Motor neuron (in vitro differentiated cells): Measurements from ENCODE around the gene KSR2. TPM values are rescaled to one million over a fixed set of nuclear protein-coding genes. Genes with fewer than 3 reads are reported as not detected.
A peak's percentile ranks its signal among the peaks of the same experiment; 100 is the strongest.

Experiments
- ATAC-seq, 8 experiments: fragments of 200-7000 bp; cut with Tn5 transposase; replicated peaks in 6 of 8; 2 replicates each; pipeline ENCODE4 v1.8.0; 2021; ENCODE audit warnings: mild to moderate bottlenecking in 8 of 8, moderate library complexity in 8 of 8
- H3K27ac ChIP-seq, 2 donors: fragments of 250-450 bp; sonication (Bioruptor Pico); 2 replicates each; pipeline ENCODE4 v1.9.0; 2021; ENCODE audit warnings: antibody characterized with exemption in 2 of 2, mild to moderate bottlenecking in 2 of 2, moderate library complexity in 1 of 2
- H3K4me1 ChIP-seq, 2 donors: fragments of 250-450 bp; sonication (Bioruptor Pico); replicated peaks in 1 of 2; 2 replicates each; pipeline ENCODE4 v1.6.1; 2021; ENCODE audit warnings: antibody characterized with exemption in 2 of 2, mild to moderate bottlenecking in 2 of 2, moderate library complexity in 1 of 2
- H3K4me3 ChIP-seq, 5 donors: fragments of 250-450 bp; sonication (Bioruptor Pico); 2 replicates each; pipeline ENCODE4 v1.9.0; 2021; ENCODE audit warnings: antibody characterized with exemption in 5 of 5, mild to moderate bottlenecking in 5 of 5, moderate library complexity in 4 of 5
- WGBS, 10 experiments: fragments of 450-650 bp; shearing (Covaris generic); methylation state at CpG; one replicate each; pipeline ENCODE4 v1.0.0; 2022; 5-methylcytosine and 5-hydroxymethylcytosine counted together
- in situ Hi-C, 9 experiments: fragments of 400-800 bp; cut with MboI; loops; one replicate each; pipeline ENCODE4 v1.15.0; 2021; ENCODE audit warnings: low sequenced_read_pairs in 9 of 9, low pct_unique_long_range_greater_than_20kb in 2 of 9; ENCODE audit not compliant: unreplicated experiment in 9 of 9
- total RNA-seq, 8 experiments: library from RNA; unstranded; fragments of 300-600 nt; gene quantifications; 2 replicates each; pipeline versions ENCODE4 v1.2.3 to v1.2.4, GENCODE V29; 2022

The KSR2 gene
- total RNA-seq, 8 experiments from 2014 or later, result 0.09 to 2.3 (median 1.0) TPM

DNA sequence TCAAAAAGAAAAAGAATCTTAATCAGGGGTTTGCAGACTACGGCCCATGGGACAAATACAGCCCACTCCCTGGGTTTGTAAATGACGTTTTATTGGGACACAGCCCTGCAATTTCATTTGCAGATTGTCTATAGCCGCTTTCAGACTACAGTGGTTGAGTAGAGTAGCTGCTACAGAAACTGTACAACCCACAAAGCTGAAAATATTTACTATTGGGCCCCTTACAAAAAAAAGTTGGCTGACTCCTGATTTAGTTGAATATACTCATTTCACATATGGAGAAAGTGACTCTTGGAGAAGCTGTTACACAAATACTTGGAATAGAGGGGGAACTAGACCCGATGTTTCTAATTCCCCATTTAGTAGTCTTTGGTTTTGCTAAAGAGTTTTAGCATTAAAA lies 444.8 kb downstream of the KSR2 start:
- ATAC-seq, result no peak
- Histone ChIP-seq H3K4me3 (no peak overlapping the region), H3K4me1 (peaks cover 15% of the 10 kb centered on the region in 2 donors), H3K27ac (no peak overlapping the region)
- WGBS, 10 experiments, result 0 to 100% (median 90%) methylated on average over 1 to 4 of the region's 4 CpGs; no CpG with 5 or more reads in 2 of the 10 experiments
- in situ Hi-C loops, result no loop called here

DNA sequence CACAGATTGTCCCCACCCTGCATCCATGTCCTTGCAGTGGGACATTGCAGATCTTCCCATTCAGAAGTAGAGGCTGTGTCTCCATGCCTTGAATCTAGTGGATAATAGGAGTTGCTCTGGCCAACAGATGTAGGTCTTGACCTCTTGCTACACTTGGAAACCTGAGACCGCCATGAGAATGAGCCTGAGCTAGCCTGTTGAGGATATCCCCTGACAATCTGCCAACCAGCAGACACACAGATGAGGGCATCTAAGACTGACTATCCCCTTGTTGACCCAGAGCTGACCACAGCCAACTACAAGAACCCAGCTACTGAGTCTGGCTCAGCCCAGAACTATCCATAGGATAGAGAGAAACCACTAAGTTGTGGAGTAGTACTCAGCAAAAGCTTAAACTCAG lies 446.2 kb downstream of the KSR2 start:
- H3K27ac ChIP-seq, result no peak overlapping the region
- in situ Hi-C loops, result no loop called here
- ATAC-seq, result no peak
- peaks cover 19 to 20% of the 10 kb centered on the region in 2 donors for H3K4me1 ChIP-seq
- 100% methylated on average over 1 of the region's 1 CpG; no CpG with 5 or more reads in 8 of the 10 experiments for WGBS, 10 experiments
- H3K4me3 ChIP-seq, result no peak overlapping the region

DNA sequence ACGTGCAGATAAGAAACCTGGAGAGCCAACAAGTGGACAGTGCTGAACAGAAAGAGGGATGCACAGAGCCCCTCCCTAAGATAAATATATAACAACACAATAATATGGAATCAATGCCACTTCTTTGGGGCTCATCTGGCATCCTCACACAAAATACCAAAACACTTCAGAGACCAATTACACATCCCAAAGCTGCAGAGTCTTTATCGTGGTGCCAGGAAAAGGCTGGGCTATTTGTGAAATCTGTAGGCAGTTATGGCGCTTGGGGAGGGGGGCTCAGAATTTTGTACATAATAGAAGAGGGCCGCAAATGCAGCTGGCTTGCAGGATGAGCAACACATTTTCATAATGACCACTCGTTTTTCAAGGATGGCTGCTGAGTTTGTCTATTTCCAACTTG lies 446.9 kb downstream of the KSR2 start:
- in situ Hi-C loops, result no loop called here
- Histone ChIP-seq H3K4me3 (no peak overlapping the region), H3K4me1 (peaks cover 16 to 22% of the 10 kb centered on the region in 2 donors), H3K27ac (no peak overlapping the region)
- ATAC-seq, result no peak
- WGBS, 10 experiments, result 0 to 87% (median 80%) methylated on average over 1 to 5 of the region's 5 CpGs; no CpG with 5 or more reads in 3 of the 10 experiments

DNA sequence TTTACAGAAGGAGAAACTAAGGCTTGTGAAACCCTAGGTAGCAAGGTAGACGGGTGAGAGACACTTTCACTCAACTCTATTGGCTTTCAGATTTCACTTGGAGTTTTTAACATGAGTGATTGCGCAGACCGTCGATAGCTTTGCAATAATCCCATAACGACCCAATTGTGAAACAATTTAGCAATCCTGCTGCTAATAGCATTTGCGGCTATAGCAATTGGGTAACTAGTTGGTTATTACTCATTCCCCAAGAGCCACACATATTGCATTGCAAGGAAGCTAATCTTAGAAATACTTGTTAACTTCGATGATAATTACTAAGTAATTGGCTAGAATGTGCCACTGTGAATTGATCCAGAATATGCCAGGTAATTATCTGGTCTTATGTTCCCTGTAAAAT lies 447.4 kb downstream of the KSR2 start:
- 0 to 100% (median 80%) methylated on average over 1 to 6 of the region's 7 CpGs; no CpG with 5 or more reads in 4 of the 10 experiments for WGBS, 10 experiments
- ATAC-seq, result no peak
- Histone ChIP-seq H3K4me1 (peaks cover 13 to 17% of the 10 kb centered on the region in 2 donors), H3K27ac (no peak overlapping the region), H3K4me3 (no peak overlapping the region)
- in situ Hi-C loops, result no loop called here

DNA sequence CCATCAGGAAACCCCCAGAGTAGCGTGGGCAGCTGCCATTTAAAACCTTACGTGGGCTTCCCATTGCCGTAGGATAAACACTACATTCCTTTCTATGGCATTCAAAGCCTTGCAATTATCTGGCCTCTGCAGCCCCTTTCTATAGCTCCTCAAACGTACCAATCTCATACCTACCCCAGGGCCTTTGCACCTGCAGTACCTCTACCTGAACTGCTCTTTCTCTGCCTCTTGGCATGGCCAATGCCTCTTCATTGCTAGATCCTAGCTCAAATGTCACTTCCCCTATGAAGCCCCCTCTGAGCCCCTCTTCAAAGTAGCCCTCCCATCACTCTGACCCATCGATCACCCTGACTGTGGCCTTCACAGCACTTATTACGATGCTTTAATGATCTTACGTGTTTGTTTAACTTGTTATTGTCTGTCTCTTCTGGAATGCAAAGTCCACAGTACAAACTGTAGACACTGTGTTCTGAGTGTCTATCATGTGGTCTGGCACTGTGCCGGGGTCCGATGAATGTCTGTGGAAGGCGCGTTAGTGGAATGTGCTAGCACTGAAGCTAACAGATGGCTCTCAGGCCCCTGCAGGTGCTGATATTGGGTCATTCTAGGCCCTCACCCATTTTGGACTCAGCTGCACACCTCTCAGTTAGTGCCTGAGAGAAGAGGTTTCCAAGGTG lies 450.1 kb downstream of the KSR2 start:
- Histone ChIP-seq H3K4me3 (no peak overlapping the region), H3K27ac (no peak overlapping the region), H3K4me1 (peaks cover 8 to 10% of the 10 kb centered on the region in 2 donors)
- in situ Hi-C loops, result no loop called here
- no peak for ATAC-seq
- 12 to 100% (median 86%) methylated on average over 1 to 7 of the region's 11 CpGs; no CpG with 5 or more reads in 1 of the 10 experiments for WGBS, 10 experiments

DNA sequence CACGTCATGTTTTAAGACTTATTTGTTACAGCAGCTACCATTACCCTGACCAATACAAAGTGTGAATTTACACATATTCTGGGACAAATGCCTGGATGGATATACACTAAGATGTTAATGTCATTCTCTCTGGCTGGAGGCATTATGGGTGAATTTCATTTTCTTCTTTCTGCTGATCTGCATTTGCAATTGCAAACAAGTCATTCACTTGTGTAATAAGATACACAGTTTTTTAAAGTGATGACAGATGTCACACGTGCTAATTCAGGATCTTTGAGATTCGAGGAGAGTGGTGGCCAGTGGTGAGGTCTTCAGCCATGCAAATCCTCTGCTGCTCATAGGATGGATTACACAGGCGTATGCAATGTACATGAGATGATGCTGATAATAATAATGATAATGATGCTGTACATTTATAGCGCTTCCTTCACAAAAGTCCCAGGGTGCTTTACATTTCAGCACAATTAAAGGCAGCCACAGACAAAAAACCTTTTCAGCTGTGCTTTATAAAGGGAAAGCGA lies 451.5 kb downstream of the KSR2 start:
- peaks cover 18 to 19% of the 10 kb centered on the region in 2 donors for H3K4me1 ChIP-seq
- in situ Hi-C loops, result no loop called here
- ATAC-seq, result peak in 3 of 8 experiments; percentile 53 to 84 (median 54)
- WGBS, 10 experiments, result 13 to 100% (median 50%) methylated on average over 1 to 6 of the region's 6 CpGs; no CpG with 5 or more reads in 1 of the 10 experiments
- no peak overlapping the region for H3K4me3 ChIP-seq
- H3K27ac ChIP-seq, result no peak overlapping the region

DNA sequence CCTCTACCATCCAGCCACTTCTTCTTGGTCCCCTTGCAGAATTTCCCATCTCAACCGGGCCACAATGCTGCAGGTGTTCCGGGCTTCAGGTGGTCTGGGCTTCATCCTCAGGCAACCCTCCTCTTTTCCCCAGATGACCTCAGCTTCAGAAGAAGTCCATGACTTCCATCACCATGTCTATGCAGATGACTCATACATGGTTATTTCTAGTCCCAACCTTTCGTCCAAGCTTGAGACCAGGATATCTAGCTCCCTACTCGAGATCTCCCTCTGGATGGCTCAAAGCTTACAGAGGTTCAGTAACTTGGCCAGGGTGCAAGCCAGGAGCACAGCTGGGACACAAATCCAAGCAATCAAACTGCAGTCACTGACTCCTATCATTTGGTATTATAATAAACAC lies 452.8 kb downstream of the KSR2 start:
- Histone ChIP-seq H3K4me3 (no peak overlapping the region), H3K4me1 (peaks cover 18 to 23% of the 10 kb centered on the region in 2 donors), H3K27ac (no peak overlapping the region)
- ATAC-seq, result no peak
- in situ Hi-C loops, result no loop called here
- WGBS, 10 experiments, result 0 to 100% (median 43%) methylated on average over 1 to 4 of the region's 4 CpGs; no CpG with 5 or more reads in 3 of the 10 experiments

DNA sequence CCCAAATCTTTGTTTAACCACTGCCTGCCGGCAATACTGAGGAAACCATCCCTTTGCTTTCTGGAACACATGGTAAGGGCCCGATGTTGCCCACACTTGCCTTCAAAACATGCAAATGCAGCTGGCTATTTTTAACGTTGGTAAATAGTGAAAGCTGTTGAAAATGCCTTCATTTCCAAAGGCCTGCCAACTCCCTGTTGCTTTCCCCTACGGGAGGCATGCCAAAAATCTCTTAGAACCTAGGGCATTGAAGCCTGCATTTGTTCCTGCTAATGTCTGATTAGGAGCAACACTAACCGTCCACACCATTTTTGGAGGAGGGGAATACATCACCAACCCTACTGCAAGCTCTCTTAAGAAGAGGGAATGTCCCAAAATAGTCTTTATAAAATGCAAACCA lies 454.8 kb downstream of the KSR2 start:
- ATAC-seq, result no peak
- in situ Hi-C loops, result no loop called here

DNA sequence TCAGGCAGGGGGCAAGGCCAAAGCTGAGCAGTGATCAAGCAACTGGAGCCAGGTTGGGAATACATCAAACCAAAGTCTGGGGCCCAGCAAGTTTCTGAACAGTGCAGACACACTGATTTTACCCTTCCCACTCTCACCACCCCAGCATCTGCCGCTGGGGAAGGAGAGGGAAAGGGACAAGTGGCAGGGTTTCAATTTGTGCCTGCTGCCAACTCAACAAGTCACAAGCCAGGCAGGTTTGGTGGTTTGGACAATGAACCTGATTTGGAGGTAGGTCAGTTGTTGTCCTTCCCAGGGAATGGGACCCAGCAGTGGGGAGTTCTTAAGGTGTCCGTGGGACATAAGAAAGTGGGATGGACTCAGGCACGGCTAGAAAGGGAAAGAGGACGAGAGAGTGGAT lies 455.4 kb downstream of the KSR2 start:
- H3K4me3 ChIP-seq, result no peak overlapping the region
- ATAC-seq, result peak in 3 of 8 experiments; percentile 27 to 64 (median 42)
- H3K27ac ChIP-seq, result no peak overlapping the region
- peaks cover 18 to 23% of the 10 kb centered on the region in 2 donors for H3K4me1 ChIP-seq
- 7 to 83% (median 70%) methylated on average over 1 to 3 of the region's 4 CpGs; no CpG with 5 or more reads in 4 of the 10 experiments for WGBS, 10 experiments
- in situ Hi-C loops, result no loop called here

More for the DNA sequence above, 454.8 kb downstream of the KSR2 start:
- no peak overlapping the region for H3K4me3 ChIP-seq
- no peak overlapping the region for H3K27ac ChIP-seq
- peaks cover 18 to 23% of the 10 kb centered on the region in 2 donors for H3K4me1 ChIP-seq
- 0 to 70% (median 25%) methylated on average over 1 to 5 of the region's 5 CpGs; no CpG with 5 or more reads in 1 of the 10 experiments for WGBS, 10 experiments

DNA sequence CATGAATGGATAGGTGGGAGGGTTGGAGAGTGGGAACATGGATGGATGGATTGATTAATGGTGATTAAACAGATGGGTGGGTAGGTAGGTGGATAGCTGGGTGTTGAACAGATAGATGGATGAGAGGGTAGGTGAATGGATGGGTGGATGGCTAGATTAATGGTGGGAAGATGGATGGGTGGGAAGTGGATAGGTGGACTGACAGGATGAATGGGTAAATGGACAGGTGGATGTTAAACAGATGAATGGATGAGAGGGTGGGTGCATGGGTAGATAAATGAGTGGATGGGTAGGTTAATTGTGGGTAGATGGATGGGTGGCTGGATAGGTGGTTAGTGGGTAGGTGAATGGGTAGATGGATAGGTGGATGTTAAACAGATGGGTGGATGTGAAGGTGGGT lies 460.3 kb downstream of the KSR2 start:
- no peak overlapping the region for H3K27ac ChIP-seq
- no peak for ATAC-seq
- in situ Hi-C loops, result no loop called here
- H3K4me3 ChIP-seq, result no peak overlapping the region
- peaks cover 12 to 18% of the 10 kb centered on the region in 2 donors for H3K4me1 ChIP-seq

DNA sequence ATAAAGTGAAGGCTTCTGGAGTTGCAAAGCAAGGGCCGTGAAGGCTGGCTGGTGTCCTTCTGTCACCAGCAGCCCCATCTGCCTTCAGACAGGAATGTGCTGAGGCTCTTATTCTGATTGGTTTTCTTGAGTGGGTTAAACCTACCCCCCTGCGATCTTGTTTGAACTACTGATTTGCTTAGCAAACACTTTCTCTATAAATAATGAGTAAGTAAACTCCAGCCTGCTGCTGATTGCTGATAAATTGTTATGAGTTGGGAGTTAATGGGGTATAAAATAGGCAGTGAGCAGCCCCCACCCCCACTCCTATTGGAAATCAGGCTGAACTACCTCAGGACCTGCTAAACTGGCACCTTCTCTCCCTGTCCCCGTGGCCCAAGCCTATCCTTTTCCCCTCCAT lies 461.2 kb downstream of the KSR2 start:
- Histone ChIP-seq H3K4me3 (no peak overlapping the region), H3K4me1 (peaks cover 6 to 11% of the 10 kb centered on the region in 2 donors), H3K27ac (no peak overlapping the region)
- in situ Hi-C loops, result no loop called here
- WGBS, 10 experiments, result 20 to 75% (median 43%) methylated on average over 1 to 2 of the region's 3 CpGs; no CpG with 5 or more reads in 3 of the 10 experiments
- ATAC-seq, result peak in 1 of 8 experiments; percentile 69

DNA sequence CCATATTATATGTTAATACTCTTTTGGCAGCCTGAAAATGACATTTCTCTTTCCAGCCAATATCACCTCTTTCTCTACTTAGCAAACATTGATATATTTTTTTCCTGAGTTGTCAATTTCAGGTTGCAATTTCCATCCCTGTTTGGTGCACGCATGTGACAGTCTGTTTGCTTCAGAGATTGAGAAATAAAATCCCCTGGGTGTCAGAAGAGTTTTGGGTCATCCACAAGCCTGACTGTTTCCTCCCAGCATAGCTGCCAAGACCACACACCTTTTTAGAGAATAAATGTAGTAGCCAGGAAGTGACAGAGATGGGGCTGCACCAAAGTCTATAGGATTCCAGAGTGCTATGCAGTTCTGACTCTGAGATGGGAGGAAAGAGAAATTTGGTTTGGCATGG lies 462.5 kb downstream of the KSR2 start:
- H3K27ac ChIP-seq, result no peak overlapping the region
- no peak for ATAC-seq
- WGBS, 10 experiments, result 0 to 100% (median 80%) methylated on average over 1 of the region's 1 CpG; no CpG with 5 or more reads in 1 of the 10 experiments
- H3K4me3 ChIP-seq, result no peak overlapping the region
- in situ Hi-C loops, result no loop called here
- peaks cover 6% of the 10 kb centered on the region in 2 donors for H3K4me1 ChIP-seq

DNA sequence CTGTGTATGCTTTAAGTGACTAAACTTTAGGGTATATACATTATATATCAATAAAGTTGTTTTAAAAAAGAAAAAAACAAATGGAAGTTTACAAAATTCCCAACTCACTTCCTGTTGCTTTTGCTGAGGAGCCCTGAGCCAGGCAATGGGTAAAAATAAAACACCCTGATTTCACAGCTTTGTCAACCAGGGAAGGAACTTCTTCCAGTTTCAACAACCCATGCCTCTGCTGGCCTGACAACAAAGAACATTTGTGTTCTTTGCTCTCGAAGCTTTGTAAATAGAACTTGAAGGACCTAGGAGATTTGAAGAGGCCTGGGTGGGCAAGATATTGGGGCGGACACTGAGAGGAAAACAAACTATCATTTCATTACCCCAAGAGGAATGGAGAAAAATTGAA lies 466.2 kb downstream of the KSR2 start:
- Histone ChIP-seq H3K4me3 (no peak overlapping the region), H3K27ac (no peak overlapping the region), H3K4me1 (peaks cover 4 to 6% of the 10 kb centered on the region in 2 donors)
- in situ Hi-C loops, result no loop called here
- 17 to 100% (median 48%) methylated on average over 1 to 2 of the region's 2 CpGs; no CpG with 5 or more reads in 3 of the 10 experiments for WGBS, 10 experiments
- ATAC-seq, result no peak
